ENCODE measurements around the gene ZDHHC13. TPM values are rescaled to one million over a fixed set of nuclear protein-coding genes. Genes with fewer than 3 reads are reported as not detected.

Gene ZDHHC13
- total and polyA plus RNA-seq, 2 of the 8 experiments (the other 6 are each of a cell fraction or from before 2014, with no cell fraction given), result 22.4 to 24.1 TPM

DNA sequence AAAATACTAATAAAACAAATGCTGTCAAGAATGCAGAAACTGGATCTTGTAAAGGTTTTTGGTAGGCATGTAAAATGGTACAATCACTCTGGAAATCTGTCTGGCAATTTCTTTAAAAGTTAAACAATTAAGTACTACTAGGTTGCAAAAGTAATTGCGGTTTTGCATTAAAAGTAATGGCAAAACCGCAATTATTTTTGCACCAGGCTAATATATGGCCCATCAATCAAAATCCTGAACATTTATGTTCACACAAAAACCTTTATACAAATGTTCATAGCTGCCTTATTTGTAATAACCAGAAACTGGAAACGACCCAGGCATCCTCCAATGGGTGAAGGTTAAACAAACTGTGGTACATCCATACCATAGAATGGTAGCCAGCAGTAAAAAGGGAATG, 24.6 kb upstream of the ZDHHC13 start (continued):
- TF ChIP-seq, protein P1, sequence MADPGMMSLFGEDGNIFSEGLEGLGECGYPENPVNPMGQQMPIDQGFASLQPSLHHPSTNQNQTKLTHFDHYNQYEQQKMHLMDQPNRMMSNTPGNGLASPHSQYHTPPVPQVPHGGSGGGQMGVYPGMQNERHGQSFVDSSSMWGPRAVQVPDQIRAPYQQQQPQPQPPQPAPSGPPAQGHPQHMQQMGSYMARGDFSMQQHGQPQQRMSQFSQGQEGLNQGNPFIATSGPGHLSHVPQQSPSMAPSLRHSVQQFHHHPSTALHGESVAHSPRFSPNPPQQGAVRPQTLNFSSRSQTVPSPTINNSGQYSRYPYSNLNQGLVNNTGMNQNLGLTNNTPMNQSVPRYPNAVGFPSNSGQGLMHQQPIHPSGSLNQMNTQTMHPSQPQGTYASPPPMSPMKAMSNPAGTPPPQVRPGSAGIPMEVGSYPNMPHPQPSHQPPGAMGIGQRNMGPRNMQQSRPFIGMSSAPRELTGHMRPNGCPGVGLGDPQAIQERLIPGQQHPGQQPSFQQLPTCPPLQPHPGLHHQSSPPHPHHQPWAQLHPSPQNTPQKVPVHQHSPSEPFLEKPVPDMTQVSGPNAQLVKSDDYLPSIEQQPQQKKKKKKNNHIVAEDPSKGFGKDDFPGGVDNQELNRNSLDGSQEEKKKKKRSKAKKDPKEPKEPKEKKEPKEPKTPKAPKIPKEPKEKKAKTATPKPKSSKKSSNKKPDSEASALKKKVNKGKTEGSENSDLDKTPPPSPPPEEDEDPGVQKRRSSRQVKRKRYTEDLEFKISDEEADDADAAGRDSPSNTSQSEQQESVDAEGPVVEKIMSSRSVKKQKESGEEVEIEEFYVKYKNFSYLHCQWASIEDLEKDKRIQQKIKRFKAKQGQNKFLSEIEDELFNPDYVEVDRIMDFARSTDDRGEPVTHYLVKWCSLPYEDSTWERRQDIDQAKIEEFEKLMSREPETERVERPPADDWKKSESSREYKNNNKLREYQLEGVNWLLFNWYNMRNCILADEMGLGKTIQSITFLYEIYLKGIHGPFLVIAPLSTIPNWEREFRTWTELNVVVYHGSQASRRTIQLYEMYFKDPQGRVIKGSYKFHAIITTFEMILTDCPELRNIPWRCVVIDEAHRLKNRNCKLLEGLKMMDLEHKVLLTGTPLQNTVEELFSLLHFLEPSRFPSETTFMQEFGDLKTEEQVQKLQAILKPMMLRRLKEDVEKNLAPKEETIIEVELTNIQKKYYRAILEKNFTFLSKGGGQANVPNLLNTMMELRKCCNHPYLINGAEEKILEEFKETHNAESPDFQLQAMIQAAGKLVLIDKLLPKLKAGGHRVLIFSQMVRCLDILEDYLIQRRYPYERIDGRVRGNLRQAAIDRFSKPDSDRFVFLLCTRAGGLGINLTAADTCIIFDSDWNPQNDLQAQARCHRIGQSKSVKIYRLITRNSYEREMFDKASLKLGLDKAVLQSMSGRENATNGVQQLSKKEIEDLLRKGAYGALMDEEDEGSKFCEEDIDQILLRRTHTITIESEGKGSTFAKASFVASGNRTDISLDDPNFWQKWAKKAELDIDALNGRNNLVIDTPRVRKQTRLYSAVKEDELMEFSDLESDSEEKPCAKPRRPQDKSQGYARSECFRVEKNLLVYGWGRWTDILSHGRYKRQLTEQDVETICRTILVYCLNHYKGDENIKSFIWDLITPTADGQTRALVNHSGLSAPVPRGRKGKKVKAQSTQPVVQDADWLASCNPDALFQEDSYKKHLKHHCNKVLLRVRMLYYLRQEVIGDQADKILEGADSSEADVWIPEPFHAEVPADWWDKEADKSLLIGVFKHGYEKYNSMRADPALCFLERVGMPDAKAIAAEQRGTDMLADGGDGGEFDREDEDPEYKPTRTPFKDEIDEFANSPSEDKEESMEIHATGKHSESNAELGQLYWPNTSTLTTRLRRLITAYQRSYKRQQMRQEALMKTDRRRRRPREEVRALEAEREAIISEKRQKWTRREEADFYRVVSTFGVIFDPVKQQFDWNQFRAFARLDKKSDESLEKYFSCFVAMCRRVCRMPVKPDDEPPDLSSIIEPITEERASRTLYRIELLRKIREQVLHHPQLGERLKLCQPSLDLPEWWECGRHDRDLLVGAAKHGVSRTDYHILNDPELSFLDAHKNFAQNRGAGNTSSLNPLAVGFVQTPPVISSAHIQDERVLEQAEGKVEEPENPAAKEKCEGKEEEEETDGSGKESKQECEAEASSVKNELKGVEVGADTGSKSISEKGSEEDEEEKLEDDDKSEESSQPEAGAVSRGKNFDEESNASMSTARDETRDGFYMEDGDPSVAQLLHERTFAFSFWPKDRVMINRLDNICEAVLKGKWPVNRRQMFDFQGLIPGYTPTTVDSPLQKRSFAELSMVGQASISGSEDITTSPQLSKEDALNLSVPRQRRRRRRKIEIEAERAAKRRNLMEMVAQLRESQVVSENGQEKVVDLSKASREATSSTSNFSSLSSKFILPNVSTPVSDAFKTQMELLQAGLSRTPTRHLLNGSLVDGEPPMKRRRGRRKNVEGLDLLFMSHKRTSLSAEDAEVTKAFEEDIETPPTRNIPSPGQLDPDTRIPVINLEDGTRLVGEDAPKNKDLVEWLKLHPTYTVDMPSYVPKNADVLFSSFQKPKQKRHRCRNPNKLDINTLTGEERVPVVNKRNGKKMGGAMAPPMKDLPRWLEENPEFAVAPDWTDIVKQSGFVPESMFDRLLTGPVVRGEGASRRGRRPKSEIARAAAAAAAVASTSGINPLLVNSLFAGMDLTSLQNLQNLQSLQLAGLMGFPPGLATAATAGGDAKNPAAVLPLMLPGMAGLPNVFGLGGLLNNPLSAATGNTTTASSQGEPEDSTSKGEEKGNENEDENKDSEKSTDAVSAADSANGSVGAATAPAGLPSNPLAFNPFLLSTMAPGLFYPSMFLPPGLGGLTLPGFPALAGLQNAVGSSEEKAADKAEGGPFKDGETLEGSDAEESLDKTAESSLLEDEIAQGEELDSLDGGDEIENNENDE (IDR thresholded peaks at IDR 0.05; ENCODE audit: insufficient replicate concordance, low read length), result no peak
- TF ChIP-seq SIRT6 (IDR thresholded peaks at IDR 0.05; ENCODE audit: low read length), result no peak
- no peak for TF ChIP-seq SAP30 (IDR thresholded peaks at IDR 0.05; ENCODE audit: insufficient read depth, insufficient replicate concordance, low read length)
- TF ChIP-seq TAF1 (IDR thresholded peaks at IDR 0.05; ENCODE audit: low read depth, low read length), result no peak
- TF ChIP-seq TCF12 (IDR thresholded peaks at IDR 0.05; ENCODE audit: low read depth, low read length), result no peak
